Bone marrow (tissue), 2 donors: Measurements from ENCODE around the gene RASD2.

ENCODE experiments used
- DNase-seq, 2 donors: peaks; one replicate each; lab custom pipeline; 2025; lab: John Stamatoyannopoulos, UW

Gene RASD2

GRCh38 chr22:35541254-35541748, 670 bp downstream of the RASD2 start:
- DNase-seq = no peak

- no peak for DNase-seq
Observed at GRCh38 chr22:35542157-35542938, 1.7 kb downstream of the RASD2 start.

- DNase-seq = no peak
Observed at GRCh38 chr22:35542939-35543516, 2.4 kb downstream of the RASD2 start.

- no peak for DNase-seq
Observed at GRCh38 chr22:35543702-35544101, 3.1 kb downstream of the RASD2 start.

GRCh38 chr22:35544189-35544588, 3.6 kb downstream of the RASD2 start:
- no peak for DNase-seq

- DNase-seq = no peak
Observed at GRCh38 chr22:35544827-35545226, 4.2 kb downstream of the RASD2 start.

GRCh38 chr22:35546886-35547285, 6.3 kb downstream of the RASD2 start:
- no peak for DNase-seq

GRCh38 chr22:35547987-35548721, 7.5 kb downstream of the RASD2 start:
- DNase-seq = no peak

GRCh38 chr22:35548722-35549112, 8.1 kb downstream of the RASD2 start:
- no peak for DNase-seq

- no peak for DNase-seq
Observed at GRCh38 chr22:35549328-35549727, 8.7 kb downstream of the RASD2 start.

GRCh38 chr22:35551549-35552177, 11.0 kb downstream of the RASD2 start:
- DNase-seq = no peak

GRCh38 chr22:35552196-35552842, 11.7 kb downstream of the RASD2 start:
- no peak for DNase-seq

- no peak for DNase-seq
Observed at GRCh38 chr22:35552846-35553245, 12.2 kb downstream of the RASD2 start.

GRCh38 chr22:35553341-35553740, 12.7 kb downstream of the RASD2 start:
- DNase-seq = no peak

- DNase-seq = no peak
Observed at GRCh38 chr22:35554297-35554845, 13.7 kb downstream of the RASD2 start.

- DNase-seq = no peak
Observed at GRCh38 chr22:35555483-35555890, 14.9 kb downstream of the RASD2 start.

- no peak for DNase-seq
Observed at GRCh38 chr22:35555946-35556547, 15.4 kb downstream of the RASD2 start.

- no peak for DNase-seq
Observed at GRCh38 chr22:35556666-35557065, 16.0 kb downstream of the RASD2 start.

GRCh38 chr22:35558031-35558430, 17.4 kb downstream of the RASD2 start:
- DNase-seq = no peak

- no peak for DNase-seq
Observed at GRCh38 chr22:35558719-35559118, 18.1 kb downstream of the RASD2 start.

- DNase-seq = no peak
Observed at GRCh38 chr22:35559354-35560005, 18.8 kb downstream of the RASD2 start.
